A549 (cell line): Measurements from ENCODE around the gene SIPA1L2.

ENCODE experiments used
- BCL3 ChIP-seq: fragments of >200 bp; sonication (Bioruptor Twin); formaldehyde crosslinking; IDR thresholded peaks from 3 replicates; pipeline ENCODE4 v1.6.1; 2016
- CEBPB ChIP-seq, 2 experiments: fragments of >200 bp in 1 of 2; sonication (Bioruptor Twin) in 1 of 2; formaldehyde crosslinking in 1 of 2; IDR thresholded peaks; 2 replicates each; pipeline ENCODE4 v1.6.1; 2012 to 2016
- CHD2 ChIP-seq: fragments of 150-350 bp; IDR thresholded peaks from 2 replicates; pipeline ENCODE4 v1.6.1; 2014; ENCODE audit warnings: low read length; ENCODE audit not compliant: partially characterized antibody
- CTCF ChIP-seq: fragments of >200 bp; sonication (Bioruptor Twin); formaldehyde crosslinking; IDR thresholded peaks from 3 replicates; pipeline ENCODE4 v1.5.1; 2016
- EP300 ChIP-seq, 2 experiments: fragments of >200 bp; sonication (Bioruptor Twin); formaldehyde crosslinking; IDR thresholded peaks; 2 replicates in 1 of 2; 3 replicates in 1 of 2; pipeline ENCODE4 v1.6.1; 2016 to 2017
- GATA3 ChIP-seq: IDR thresholded peaks from 2 replicates; pipeline ENCODE4 v1.6.1; 2012; ENCODE audit warnings: borderline replicate concordance
- MAFK ChIP-seq: fragments of 450-650 bp; IDR thresholded peaks from 2 replicates; pipeline ENCODE4 v1.6.1; 2014; ENCODE audit not compliant: partially characterized antibody
- POLR2A ChIP-seq: IDR thresholded peaks from 2 replicates; pipeline ENCODE4 v1.6.1; 2012; ENCODE audit warnings: mild to moderate bottlenecking, low read length
- POLR2AphosphoS2 ChIP-seq: conservative IDR thresholded peaks from 2 replicates; pipeline ENCODE4 v1.6.1; 2012; ENCODE audit warnings: low read length, improper control_type of control experiment, inconsistent platforms
- ZFP36 ChIP-seq: fragments of 450-650 bp; IDR thresholded peaks from 2 replicates; pipeline ENCODE4 v1.6.1; 2014; ENCODE audit warnings: borderline replicate concordance; ENCODE audit not compliant: partially characterized antibody
- ZSCAN20 ChIP-seq: fragments of 250-450 bp; sonication (Bioruptor Pico); IDR thresholded peaks from 2 replicates; pipeline ENCODE4 v1.8.0; 2022; ENCODE audit warnings: mild to moderate bottlenecking, moderate library complexity
- TF ChIP-seq, protein P1 (sequence below): fragments of 450-650 bp; IDR thresholded peaks from 2 replicates; pipeline ENCODE4 v1.6.1; 2014; ENCODE audit warnings: antibody characterized with exemption
- TF ChIP-seq, protein P2 (sequence below): fragments of 250-450 bp; sonication (Bioruptor Pico); IDR thresholded peaks from 2 replicates; pipeline ENCODE4 v1.5.0; 2021; ENCODE audit warnings: mild to moderate bottlenecking, moderate library complexity, borderline replicate concordance

DNA sequence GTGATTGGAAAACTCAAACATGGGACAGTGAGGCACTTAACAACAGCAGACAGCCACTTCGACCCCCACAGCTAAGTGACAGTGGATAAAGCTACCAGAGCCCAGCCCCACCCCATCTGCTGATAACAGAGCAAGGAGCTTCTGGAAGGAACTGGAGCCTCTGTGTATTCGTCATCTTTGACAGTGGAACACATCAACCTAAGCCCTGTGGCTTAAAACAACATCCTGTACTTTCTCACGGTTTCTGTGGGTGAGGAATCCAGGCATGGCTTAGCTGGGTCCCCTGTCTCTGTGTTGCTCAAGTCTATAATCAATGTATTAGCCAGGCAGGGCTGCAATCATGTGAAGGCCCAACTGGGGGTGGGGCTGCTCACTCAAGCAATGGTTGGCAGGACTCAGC lies 18.4 kb upstream of the SIPA1L2 start:
- no peak for TF ChIP-seq POLR2A
- no peak for TF ChIP-seq CTCF
- no peak for TF ChIP-seq GATA3
- no peak for TF ChIP-seq CEBPB (IDR thresholded peaks at IDR 0.05)
- no peak for TF ChIP-seq POLR2AphosphoS2
- no peak for TF ChIP-seq CHD2
- TF ChIP-seq ZSCAN20 (CRISPR knock-in tag) = no peak
- TF ChIP-seq, protein P1, sequence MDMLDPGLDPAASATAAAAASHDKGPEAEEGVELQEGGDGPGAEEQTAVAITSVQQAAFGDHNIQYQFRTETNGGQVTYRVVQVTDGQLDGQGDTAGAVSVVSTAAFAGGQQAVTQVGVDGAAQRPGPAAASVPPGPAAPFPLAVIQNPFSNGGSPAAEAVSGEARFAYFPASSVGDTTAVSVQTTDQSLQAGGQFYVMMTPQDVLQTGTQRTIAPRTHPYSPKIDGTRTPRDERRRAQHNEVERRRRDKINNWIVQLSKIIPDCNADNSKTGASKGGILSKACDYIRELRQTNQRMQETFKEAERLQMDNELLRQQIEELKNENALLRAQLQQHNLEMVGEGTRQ = no peak
- TF ChIP-seq MAFK = no peak
- no peak for TF ChIP-seq BCL3
- TF ChIP-seq EP300 (IDR thresholded peaks at IDR 0.05) = no peak
- TF ChIP-seq, protein P2, sequence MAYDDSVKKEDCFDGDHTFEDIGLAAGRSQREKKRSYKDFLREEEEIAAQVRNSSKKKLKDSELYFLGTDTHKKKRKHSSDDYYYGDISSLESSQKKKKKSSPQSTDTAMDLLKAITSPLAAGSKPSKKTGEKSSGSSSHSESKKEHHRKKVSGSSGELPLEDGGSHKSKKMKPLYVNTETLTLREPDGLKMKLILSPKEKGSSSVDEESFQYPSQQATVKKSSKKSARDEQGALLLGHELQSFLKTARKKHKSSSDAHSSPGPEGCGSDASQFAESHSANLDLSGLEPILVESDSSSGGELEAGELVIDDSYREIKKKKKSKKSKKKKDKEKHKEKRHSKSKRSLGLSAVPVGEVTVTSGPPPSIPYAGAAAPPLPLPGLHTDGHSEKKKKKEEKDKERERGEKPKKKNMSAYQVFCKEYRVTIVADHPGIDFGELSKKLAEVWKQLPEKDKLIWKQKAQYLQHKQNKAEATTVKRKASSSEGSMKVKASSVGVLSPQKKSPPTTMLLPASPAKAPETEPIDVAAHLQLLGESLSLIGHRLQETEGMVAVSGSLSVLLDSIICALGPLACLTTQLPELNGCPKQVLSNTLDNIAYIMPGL = no peak
- TF ChIP-seq ZFP36 = no peak
